ENCODE measurements around the gene PUS1.

GRCh38 chr12:131962069-131962468, 33.0 kb downstream of the PUS1 start:
- no peak for TF ChIP-seq CTCF (IDR thresholded peaks at IDR 0.05; ENCODE audit: poor library complexity, severe bottlenecking)
- no peak for TF ChIP-seq SMC3 (conservative IDR thresholded peaks at IDR 0.05; ENCODE audit: poor library complexity)
- no peak for TF ChIP-seq POLR2AphosphoS5 (IDR thresholded peaks at IDR 0.05)
- no peak for TF ChIP-seq EP300 (conservative IDR thresholded peaks at IDR 0.05; ENCODE audit: poor library complexity, severe bottlenecking)
- no peak for TF ChIP-seq EZH2 (IDR thresholded peaks at IDR 0.05; ENCODE audit: borderline replicate concordance, insufficient read depth, low read length, poor library complexity, severe bottlenecking)
- TF ChIP-seq RAD21 (conservative IDR thresholded peaks at IDR 0.05) = no peak
- TF ChIP-seq REST (IDR thresholded peaks at IDR 0.05; ENCODE audit: borderline replicate concordance) = no peak
- TF ChIP-seq MXI1 (conservative IDR thresholded peaks at IDR 0.05; ENCODE audit: poor library complexity, severe bottlenecking) = no peak
